ENCODE results near the gene SCAMP4.

Gene SCAMP4

DNA sequence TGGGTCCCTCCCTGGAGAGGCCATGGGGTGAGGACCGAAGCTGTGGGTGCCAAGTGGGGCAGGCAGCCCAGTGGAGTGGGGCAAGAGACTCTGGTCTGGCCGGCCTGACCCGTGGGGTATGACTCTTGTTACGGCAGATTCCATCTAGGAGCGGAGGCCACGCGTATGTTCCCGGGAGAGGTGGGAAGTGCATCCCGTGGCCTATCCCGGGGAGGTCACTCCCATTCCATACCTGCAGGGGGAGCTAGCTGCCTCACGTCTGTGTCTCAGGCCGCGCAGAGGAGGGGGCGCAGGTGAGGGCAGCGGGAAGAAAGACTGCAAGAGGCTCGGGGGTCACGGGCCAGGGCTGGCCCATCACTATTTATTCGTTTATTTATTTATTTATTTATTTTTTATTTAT lies 40.7 kb downstream of the SCAMP4 start (continued):
- TF ChIP-seq, protein P1, sequence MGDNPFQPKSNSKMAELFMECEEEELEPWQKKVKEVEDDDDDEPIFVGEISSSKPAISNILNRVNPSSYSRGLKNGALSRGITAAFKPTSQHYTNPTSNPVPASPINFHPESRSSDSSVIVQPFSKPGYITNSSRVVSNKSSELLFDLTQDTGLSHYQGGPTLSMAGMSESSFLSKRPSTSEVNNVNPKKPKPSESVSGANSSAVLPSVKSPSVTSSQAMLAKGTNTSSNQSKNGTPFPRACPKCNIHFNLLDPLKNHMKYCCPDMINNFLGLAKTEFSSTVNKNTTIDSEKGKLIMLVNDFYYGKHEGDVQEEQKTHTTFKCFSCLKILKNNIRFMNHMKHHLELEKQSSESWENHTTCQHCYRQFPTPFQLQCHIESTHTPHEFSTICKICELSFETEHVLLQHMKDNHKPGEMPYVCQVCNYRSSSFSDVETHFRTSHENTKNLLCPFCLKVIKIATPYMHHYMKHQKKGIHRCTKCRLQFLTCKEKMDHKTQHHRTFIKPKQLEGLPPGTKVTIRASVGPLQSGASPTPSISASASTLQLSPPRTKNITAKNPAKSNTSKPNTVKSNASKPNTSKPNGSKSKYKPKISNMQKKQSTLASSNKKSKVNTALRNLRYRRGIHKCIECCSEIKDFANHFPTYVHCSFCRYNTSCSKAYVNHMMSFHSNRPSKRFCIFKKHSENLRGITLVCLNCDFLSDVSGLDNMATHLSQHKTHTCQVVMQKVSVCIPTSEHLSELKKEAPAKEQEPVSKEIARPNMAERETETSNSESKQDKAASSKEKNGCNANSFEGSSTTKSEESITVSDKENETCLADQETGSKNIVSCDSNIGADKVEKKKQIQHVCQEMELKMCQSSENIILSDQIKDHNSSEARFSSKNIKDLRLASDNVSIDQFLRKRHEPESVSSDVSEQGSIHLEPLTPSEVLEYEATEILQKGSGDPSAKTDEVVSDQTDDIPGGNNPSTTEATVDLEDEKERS (tag by site-specific recombination; IDR thresholded peaks at IDR 0.05) = no peak
- TF ChIP-seq, protein P2, sequence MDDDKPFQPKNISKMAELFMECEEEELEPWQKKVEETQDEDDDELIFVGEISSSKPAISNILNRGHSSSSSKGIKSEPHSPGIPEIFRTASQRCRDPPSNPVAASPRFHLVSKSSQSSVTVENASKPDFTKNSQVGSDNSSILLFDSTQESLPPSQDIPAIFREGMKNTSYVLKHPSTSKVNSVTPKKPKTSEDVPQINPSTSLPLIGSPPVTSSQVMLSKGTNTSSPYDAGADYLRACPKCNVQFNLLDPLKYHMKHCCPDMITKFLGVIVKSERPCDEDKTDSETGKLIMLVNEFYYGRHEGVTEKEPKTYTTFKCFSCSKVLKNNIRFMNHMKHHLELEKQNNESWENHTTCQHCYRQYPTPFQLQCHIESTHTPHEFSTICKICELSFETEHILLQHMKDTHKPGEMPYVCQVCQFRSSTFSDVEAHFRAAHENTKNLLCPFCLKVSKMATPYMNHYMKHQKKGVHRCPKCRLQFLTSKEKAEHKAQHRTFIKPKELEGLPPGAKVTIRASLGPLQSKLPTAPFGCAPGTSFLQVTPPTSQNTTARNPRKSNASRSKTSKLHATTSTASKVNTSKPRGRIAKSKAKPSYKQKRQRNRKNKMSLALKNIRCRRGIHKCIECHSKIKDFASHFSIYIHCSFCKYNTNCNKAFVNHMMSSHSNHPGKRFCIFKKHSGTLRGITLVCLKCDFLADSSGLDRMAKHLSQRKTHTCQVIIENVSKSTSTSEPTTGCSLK (tag by site-specific recombination; IDR thresholded peaks at IDR 0.05) = no peak

DNA sequence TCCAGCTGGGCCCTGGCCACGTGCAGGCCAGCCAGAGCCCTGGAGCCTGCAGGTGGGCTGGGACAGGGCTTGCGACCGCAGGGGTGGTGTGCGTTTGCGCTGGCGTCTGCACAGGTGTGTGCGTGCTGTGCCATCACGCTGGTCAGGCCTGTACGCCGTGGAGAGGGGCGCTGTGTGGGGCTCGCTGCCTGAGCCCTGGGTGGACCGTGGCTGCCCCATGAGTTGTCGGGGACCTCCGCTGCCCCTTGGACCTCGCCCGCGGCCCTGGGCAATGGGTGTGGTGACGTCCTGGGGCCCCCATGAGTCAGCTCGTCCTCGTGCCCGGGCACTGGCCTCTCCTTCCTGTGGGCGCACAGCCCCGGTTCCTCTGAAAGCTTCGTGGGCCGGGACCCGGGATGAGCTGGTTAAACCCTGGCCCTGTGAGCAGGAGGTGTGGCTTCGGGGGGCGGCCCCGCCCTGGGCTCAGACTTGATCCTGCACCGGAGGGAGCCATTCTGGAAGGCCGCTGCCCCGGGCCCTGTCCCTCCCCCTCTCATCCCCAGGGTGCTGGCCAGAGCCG lies 42.5 kb downstream of the SCAMP4 start:
- Histone ChIP-seq H3K4me3 (ENCODE audit: low read depth, low read length) (no peak overlapping the region), H3K27ac (ENCODE audit: extremely low read depth, low read depth, low read length) (no peak overlapping the region), H3K36me3 (ENCODE audit: control insufficient read depth in 2 of 2, insufficient read depth in 1 of 2, low read length in 2 of 2) (peaks cover 3 to 31% of the 10 kb centered on the region in 2 experiments; a peak in 2 of 3 replicates), H3K9me3 (ENCODE audit: control insufficient read depth, insufficient read depth, low read depth, low read length) (no peaks in the 10 kb centered on the region), H3K4me1 (ENCODE audit: control insufficient read depth, insufficient read depth, low read length) (no peaks in the 10 kb centered on the region; the same call in 1 of the 2 replicates)
- TF ChIP-seq, protein P3, sequence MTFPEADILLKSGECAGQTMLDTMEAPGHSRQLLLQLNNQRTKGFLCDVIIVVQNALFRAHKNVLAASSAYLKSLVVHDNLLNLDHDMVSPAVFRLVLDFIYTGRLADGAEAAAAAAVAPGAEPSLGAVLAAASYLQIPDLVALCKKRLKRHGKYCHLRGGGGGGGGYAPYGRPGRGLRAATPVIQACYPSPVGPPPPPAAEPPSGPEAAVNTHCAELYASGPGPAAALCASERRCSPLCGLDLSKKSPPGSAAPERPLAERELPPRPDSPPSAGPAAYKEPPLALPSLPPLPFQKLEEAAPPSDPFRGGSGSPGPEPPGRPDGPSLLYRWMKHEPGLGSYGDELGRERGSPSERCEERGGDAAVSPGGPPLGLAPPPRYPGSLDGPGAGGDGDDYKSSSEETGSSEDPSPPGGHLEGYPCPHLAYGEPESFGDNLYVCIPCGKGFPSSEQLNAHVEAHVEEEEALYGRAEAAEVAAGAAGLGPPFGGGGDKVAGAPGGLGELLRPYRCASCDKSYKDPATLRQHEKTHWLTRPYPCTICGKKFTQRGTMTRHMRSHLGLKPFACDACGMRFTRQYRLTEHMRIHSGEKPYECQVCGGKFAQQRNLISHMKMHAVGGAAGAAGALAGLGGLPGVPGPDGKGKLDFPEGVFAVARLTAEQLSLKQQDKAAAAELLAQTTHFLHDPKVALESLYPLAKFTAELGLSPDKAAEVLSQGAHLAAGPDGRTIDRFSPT (tag by site-specific recombination; IDR thresholded peaks at IDR 0.05) = peak; percentile 42; the same call in 1 of the 2 replicates
- TF ChIP-seq ZNF48 (tag by site-specific recombination; IDR thresholded peaks at IDR 0.05) (no peak), KLF1 (tag by site-specific recombination; IDR thresholded peaks at IDR 0.05) (peak; percentile 70; the same call in 1 of the 2 replicates), SP2 (tag by site-specific recombination; IDR thresholded peaks at IDR 0.05) (0 out of 2 replicates have a peak, but pooled peaks have one; percentile 11)
- TF ChIP-seq, protein P4, sequence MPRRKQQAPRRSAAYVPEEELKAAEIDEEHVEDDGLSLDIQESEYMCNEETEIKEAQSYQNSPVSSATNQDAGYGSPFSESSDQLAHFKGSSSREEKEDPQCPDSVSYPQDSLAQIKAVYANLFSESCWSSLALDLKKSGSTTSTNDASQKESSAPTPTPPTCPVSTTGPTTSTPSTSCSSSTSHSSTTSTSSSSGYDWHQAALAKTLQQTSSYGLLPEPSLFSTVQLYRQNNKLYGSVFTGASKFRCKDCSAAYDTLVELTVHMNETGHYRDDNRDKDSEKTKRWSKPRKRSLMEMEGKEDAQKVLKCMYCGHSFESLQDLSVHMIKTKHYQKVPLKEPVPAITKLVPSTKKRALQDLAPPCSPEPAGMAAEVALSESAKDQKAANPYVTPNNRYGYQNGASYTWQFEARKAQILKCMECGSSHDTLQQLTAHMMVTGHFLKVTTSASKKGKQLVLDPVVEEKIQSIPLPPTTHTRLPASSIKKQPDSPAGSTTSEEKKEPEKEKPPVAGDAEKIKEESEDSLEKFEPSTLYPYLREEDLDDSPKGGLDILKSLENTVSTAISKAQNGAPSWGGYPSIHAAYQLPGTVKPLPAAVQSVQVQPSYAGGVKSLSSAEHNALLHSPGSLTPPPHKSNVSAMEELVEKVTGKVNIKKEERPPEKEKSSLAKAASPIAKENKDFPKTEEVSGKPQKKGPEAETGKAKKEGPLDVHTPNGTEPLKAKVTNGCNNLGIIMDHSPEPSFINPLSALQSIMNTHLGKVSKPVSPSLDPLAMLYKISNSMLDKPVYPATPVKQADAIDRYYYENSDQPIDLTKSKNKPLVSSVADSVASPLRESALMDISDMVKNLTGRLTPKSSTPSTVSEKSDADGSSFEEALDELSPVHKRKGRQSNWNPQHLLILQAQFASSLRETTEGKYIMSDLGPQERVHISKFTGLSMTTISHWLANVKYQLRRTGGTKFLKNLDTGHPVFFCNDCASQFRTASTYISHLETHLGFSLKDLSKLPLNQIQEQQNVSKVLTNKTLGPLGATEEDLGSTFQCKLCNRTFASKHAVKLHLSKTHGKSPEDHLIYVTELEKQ (tag by site-specific recombination; IDR thresholded peaks at IDR 0.05; ENCODE audit: borderline replicate concordance) = no peak
- POLR2A ChIA-PET = interaction anchor here (0.6 kb wide), 1 partner anchor 17 kb away, joined by 4 read pairs; no protein-coding TSS in a partner anchor
- CTCF ChIA-PET = interaction anchor here (0.7 kb wide), 1 partner anchor 38 kb away, joined by 4 read pairs; no protein-coding TSS in a partner anchor

DNA sequence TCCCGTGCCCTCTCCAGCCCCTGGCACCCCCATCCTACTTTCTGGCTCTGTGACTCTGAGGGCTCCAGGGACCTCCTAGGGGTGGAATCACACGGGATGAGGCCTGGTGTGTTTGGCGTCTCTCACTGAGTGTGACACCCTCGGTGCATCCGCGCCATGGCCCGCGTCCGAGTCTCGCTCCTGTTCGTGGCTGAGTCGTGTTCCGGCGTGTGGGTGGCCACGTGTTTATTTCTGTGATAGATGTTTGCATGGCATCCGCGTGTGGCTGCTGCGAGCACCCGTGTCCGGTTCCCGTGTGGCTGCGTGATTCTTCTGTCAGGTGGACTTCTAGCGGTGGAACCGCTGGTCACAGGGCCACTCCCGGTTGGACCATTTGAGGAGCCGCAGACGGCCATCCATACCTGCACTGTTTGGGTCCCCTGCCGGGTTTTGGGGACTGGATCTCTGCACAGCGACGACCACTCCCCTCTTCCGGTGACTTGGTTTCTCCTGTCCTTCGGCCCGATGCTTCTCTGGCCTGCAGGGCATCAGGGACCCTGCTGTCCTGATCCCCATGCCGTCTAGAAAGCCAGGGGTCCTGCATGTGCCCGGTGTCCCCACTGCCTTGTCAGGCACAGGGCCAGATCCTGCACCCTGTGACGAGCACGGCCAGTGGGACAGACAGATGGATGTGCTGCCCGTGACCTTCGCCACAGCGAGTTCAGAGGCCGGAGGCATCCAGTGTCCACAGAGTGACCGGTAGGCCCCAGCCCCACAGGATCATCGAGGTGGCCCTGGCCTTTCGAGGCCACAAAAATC lies 44.3 kb downstream of the SCAMP4 start:
- no peaks in the 10 kb centered on the region for H3K9me3 ChIP-seq (ENCODE audit: control insufficient read depth, insufficient read depth, low read depth, low read length)
- H3K36me3 ChIP-seq (ENCODE audit: control insufficient read depth in 2 of 2, insufficient read depth in 1 of 2, low read length in 2 of 2) = peaks cover 3 to 39% of the 10 kb centered on the region in 2 experiments; a peak in 2 of 3 replicates
- no peaks in the 10 kb centered on the region for H3K4me1 ChIP-seq (ENCODE audit: control insufficient read depth, insufficient read depth, low read length)
- no peak overlapping the region for H3K4me3 ChIP-seq (ENCODE audit: low read depth, low read length)
- ChIA-PET CTCF (no interaction called here), POLR2A (no interaction called here)
- 0 out of 2 replicates have a peak overlapping the region, but pooled peaks have one; percentile 24 for H3K27ac ChIP-seq (ENCODE audit: extremely low read depth, low read depth, low read length)
- TF ChIP-seq ZNF529 (tag by site-specific recombination; IDR thresholded peaks at IDR 0.05; ENCODE audit: insufficient replicate concordance) = no peak
- no peak for TF ChIP-seq ZNF2 (tag by site-specific recombination; IDR thresholded peaks at IDR 0.05)
- no peak for TF ChIP-seq WT1 (tag by site-specific recombination; IDR thresholded peaks at IDR 0.05)
- no peak for TF ChIP-seq ZNF121 (tag by site-specific recombination; IDR thresholded peaks at IDR 0.05)
- no peak for TF ChIP-seq KLF8 (tag by site-specific recombination; IDR thresholded peaks at IDR 0.05)
- TF ChIP-seq ZNF24 (tag by site-specific recombination; IDR thresholded peaks at IDR 0.05) = no peak
- no peak for TF ChIP-seq SCRT2 (tag by site-specific recombination; IDR thresholded peaks at IDR 0.05)
- no peak for TF ChIP-seq ZNF473 (tag by site-specific recombination; IDR thresholded peaks at IDR 0.05)
- TF ChIP-seq, protein P3 (tag by site-specific recombination; IDR thresholded peaks at IDR 0.05) = no peak
- TF ChIP-seq GLI2 (tag by site-specific recombination; IDR thresholded peaks at IDR 0.05; ENCODE audit: borderline replicate concordance, low read depth) = no peak

Measured in HEK293 (cell line).